Measurements from ENCODE around the gene MT1F. TPM values are rescaled to one million over a fixed set of nuclear protein-coding genes. Genes with fewer than 3 reads are reported as not detected.

Gene MT1F
- polyA plus RNA-seq, 1 donor (not counting 4 experiments of a cell fraction or from before 2014, with no cell fraction given), result 2.3 TPM

DNA sequence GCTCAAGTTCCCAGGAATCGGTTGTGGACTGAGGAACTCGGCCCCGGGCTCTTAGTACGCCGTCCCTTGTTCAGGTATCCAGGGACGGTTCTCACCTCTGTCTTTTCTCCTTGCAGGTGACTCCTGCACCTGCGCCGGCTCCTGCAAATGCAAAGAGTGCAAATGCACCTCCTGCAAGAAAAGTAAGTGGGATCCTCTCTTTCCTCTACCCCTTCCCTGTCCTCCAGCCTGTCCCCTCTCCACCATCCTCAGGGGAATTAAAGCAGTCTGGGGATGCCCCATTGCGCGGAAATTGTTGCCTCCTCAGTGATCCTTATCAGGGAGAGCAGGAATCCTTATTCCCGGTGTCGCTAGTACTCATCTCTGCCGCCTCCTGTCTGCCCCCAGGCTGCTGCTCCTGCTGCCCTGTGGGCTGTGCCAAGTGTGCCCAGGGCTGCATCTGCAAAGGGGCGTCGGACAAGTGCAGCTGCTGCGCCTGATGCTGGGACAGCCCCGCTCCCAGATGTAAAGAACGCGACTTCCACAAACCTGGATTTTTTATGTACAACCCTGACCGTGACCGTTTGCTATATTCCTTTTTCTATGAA lies 48.8 kb upstream of the MT1F start:
- no peaks in the 10 kb centered on the region for H3K79me2 ChIP-seq (ENCODE audit: control insufficient read depth, insufficient read depth, low read length)
- no peaks in the 10 kb centered on the region for H3K27me3 ChIP-seq (ENCODE audit: control insufficient read depth, extremely low read depth, insufficient read depth, low read length)
- H3K27ac ChIP-seq (ENCODE audit: control insufficient read depth, insufficient read depth, low read length), result peak overlapping the region; percentile 95
- TF ChIP-seq, protein P1, sequence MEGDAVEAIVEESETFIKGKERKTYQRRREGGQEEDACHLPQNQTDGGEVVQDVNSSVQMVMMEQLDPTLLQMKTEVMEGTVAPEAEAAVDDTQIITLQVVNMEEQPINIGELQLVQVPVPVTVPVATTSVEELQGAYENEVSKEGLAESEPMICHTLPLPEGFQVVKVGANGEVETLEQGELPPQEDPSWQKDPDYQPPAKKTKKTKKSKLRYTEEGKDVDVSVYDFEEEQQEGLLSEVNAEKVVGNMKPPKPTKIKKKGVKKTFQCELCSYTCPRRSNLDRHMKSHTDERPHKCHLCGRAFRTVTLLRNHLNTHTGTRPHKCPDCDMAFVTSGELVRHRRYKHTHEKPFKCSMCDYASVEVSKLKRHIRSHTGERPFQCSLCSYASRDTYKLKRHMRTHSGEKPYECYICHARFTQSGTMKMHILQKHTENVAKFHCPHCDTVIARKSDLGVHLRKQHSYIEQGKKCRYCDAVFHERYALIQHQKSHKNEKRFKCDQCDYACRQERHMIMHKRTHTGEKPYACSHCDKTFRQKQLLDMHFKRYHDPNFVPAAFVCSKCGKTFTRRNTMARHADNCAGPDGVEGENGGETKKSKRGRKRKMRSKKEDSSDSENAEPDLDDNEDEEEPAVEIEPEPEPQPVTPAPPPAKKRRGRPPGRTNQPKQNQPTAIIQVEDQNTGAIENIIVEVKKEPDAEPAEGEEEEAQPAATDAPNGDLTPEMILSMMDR (optimal IDR thresholded peaks at IDR 0.05 in 1 of 3, IDR thresholded peaks at IDR 0.05 in 1 of 3, conservative IDR thresholded peaks at IDR 0.05 in 1 of 3; ENCODE audit: extremely low read depth in 1 of 3, insufficient read depth in 2 of 3, low read length in 3 of 3), result peak in 1 of 3 experiments; percentile 3
- no peak for TF ChIP-seq EZH2 (IDR thresholded peaks at IDR 0.05; ENCODE audit: low read length)
- no peaks in the 10 kb centered on the region for H3K36me3 ChIP-seq (ENCODE audit: control insufficient read depth in 2 of 2, extremely low read depth in 1 of 2, insufficient read depth in 2 of 2, low read length in 2 of 2)
- H3K9me3 ChIP-seq (ENCODE audit: control insufficient read depth, low read depth, low read length), result no peaks in the 10 kb centered on the region
- H3K9me1 ChIP-seq (ENCODE audit: control insufficient read depth, extremely low read depth, insufficient read depth, low read length), result no peaks in the 10 kb centered on the region
- FAIRE-seq (no peak), DNase-seq (ENCODE audit: low read depth, low spot score) (no peak)
- H3K4me2 ChIP-seq (ENCODE audit: control insufficient read depth, extremely low read depth, insufficient read depth, low read depth, low read length), result peak overlapping the region; percentile 95
- H3K4me1 ChIP-seq (ENCODE audit: control insufficient read depth, extremely low read depth, insufficient read depth, low read length), result peaks cover 69% of the 10 kb centered on the region
- peak overlapping the region; percentile 46 to 92 (median 86) for H3K4me3 ChIP-seq (ENCODE audit: control insufficient read depth in 2 of 3, extremely low read depth in 1 of 3, insufficient read depth in 2 of 3, low read depth in 1 of 3, low read length in 3 of 3)
- dilution Hi-C loops (cut with MboI; ENCODE audit: extremely low pct_ligation_motif_present, low sequenced_read_pairs), result no loop called here
- H4K20me1 ChIP-seq (ENCODE audit: control insufficient read depth, extremely low read depth, insufficient read depth, low read length), result no peaks in the 10 kb centered on the region
- no peak overlapping the region for H2AFZ ChIP-seq (ENCODE audit: control insufficient read depth, low read length)
- peak overlapping the region; percentile 78 for H3K9ac ChIP-seq (ENCODE audit: control insufficient read depth, extremely low read depth, insufficient read depth, low read length)

DNA sequence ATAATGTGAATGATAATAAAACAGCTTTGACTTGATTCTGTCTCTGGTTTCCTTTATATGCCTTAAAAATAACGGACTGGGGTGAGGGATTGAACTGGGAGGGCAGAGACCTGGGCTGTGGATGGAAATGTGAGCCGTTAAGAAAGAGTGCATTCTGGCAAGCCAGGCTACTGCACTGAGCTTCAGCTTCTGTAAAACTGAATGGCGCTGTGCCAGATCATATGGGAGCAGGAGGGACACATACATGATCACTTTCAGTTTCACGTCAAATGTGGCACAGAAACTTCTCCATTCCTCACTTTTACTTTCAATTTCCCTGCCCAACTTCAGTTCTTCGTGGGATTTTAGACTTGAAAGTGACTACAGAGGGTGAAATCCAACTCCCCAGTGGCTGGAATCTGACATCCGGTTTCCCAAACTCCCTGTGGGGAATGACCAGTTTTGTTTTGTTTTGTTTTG lies 48.3 kb upstream of the MT1F start:
- Histone ChIP-seq H3K9ac (ENCODE audit: control insufficient read depth, extremely low read depth, insufficient read depth, low read length) (peak overlapping the region; percentile 78), H3K9me1 (ENCODE audit: control insufficient read depth, extremely low read depth, insufficient read depth, low read length) (no peaks in the 10 kb centered on the region), H3K27ac (ENCODE audit: control insufficient read depth, insufficient read depth, low read length) (peak overlapping the region; percentile 95), H3K4me2 (ENCODE audit: control insufficient read depth, extremely low read depth, insufficient read depth, low read depth, low read length) (peak overlapping the region; percentile 95), H3K4me1 (ENCODE audit: control insufficient read depth, extremely low read depth, insufficient read depth, low read length) (peaks cover 74% of the 10 kb centered on the region), H3K79me2 (ENCODE audit: control insufficient read depth, insufficient read depth, low read length) (no peaks in the 10 kb centered on the region), H4K20me1 (ENCODE audit: control insufficient read depth, extremely low read depth, insufficient read depth, low read length) (no peaks in the 10 kb centered on the region), H3K9me3 (ENCODE audit: control insufficient read depth, low read depth, low read length) (no peaks in the 10 kb centered on the region), H3K36me3 (ENCODE audit: control insufficient read depth in 2 of 2, extremely low read depth in 1 of 2, insufficient read depth in 2 of 2, low read length in 2 of 2) (no peaks in the 10 kb centered on the region), H3K27me3 (ENCODE audit: control insufficient read depth, extremely low read depth, insufficient read depth, low read length) (no peaks in the 10 kb centered on the region), H3K4me3 (ENCODE audit: control insufficient read depth in 2 of 3, extremely low read depth in 1 of 3, insufficient read depth in 2 of 3, low read depth in 1 of 3, low read length in 3 of 3) (peak overlapping the region; percentile 46 to 92 (median 86)), H2AFZ (ENCODE audit: control insufficient read depth, low read length) (no peak overlapping the region)
- TF ChIP-seq, protein P1 (optimal IDR thresholded peaks at IDR 0.05 in 1 of 3, IDR thresholded peaks at IDR 0.05 in 1 of 3, conservative IDR thresholded peaks at IDR 0.05 in 1 of 3; ENCODE audit: extremely low read depth in 1 of 3, insufficient read depth in 2 of 3, low read length in 3 of 3), result no peak
- no peak for TF ChIP-seq EZH2 (IDR thresholded peaks at IDR 0.05; ENCODE audit: low read length)
- FAIRE-seq (no peak), DNase-seq (ENCODE audit: low read depth, low spot score) (no peak)
- dilution Hi-C loops (cut with MboI; ENCODE audit: extremely low pct_ligation_motif_present, low sequenced_read_pairs), result no loop called here
